GM23338 (cell line): ENCODE data around the gene SRPRA. TPM values are rescaled to one million over a fixed set of nuclear protein-coding genes. Genes with fewer than 3 reads are reported as not detected.

Experiments
- ATAC-seq: fragments of 200-7000 bp; cut with Tn5 transposase; 3 replicates; pipeline ENCODE4 v1.9.1; 2020
- DNase-seq: peaks from one replicate; pipeline ENCODE4 v3.0.0-alpha.2; 2015; ENCODE audit warnings: low spot score
- H2AFZ ChIP-seq: fragments of 200-600 bp; sonication (generic); 2 replicates; pipeline ENCODE4 v1.8.0; 2016; ENCODE audit warnings: antibody characterized with exemption, mild to moderate bottlenecking, moderate library complexity
- H3F3A ChIP-seq: fragments of 200-600 bp; sonication (generic); replicated peaks from 2 replicates; pipeline ENCODE4 v1.8.0; 2017; ENCODE audit warnings: antibody characterized with exemption, mixed run types, low read depth
- H3K27ac ChIP-seq: fragments of 200-600 bp; sonication (generic); 2 replicates; pipeline ENCODE4 v1.6.1; 2016; ENCODE audit warnings: low read depth
- H3K27me3 ChIP-seq: fragments of 200-600 bp; sonication (generic); 2 replicates; pipeline ENCODE4 v1.8.0; 2016; ENCODE audit warnings: mild to moderate bottlenecking, mixed run types, moderate library complexity; ENCODE audit not compliant: insufficient read depth
- H3K36me3 ChIP-seq: fragments of 200-600 bp; sonication (generic); 2 replicates; pipeline ENCODE4 v1.8.0; 2016; ENCODE audit warnings: mild to moderate bottlenecking; ENCODE audit not compliant: insufficient read depth
- H3K4me1 ChIP-seq: fragments of 200-600 bp; sonication (generic); 2 replicates; pipeline ENCODE4 v1.8.0; 2016; ENCODE audit warnings: mild to moderate bottlenecking, moderate library complexity; ENCODE audit not compliant: insufficient read depth
- H3K4me2 ChIP-seq: fragments of 200-600 bp; sonication (generic); 2 replicates; pipeline ENCODE4 v1.7.1; 2017; ENCODE audit warnings: mixed run types
- H3K4me3 ChIP-seq: fragments of 200-600 bp; sonication (generic); 2 replicates; pipeline ENCODE4 v1.6.1; 2016; ENCODE audit warnings: mixed run types
- H3K79me2 ChIP-seq: fragments of 200-600 bp; sonication (generic); replicated peaks from 2 replicates; pipeline ENCODE4 v1.8.0; 2017; ENCODE audit warnings: mild to moderate bottlenecking; ENCODE audit not compliant: insufficient read depth
- H3K9me2 ChIP-seq: fragments of 200-600 bp; sonication (generic); 2 replicates; pipeline ENCODE4 v1.8.0; 2017; ENCODE audit not compliant: insufficient read depth
- H4K20me1 ChIP-seq: fragments of 200-600 bp; sonication (generic); replicated peaks from 2 replicates; pipeline ENCODE4 v1.8.0; 2017; ENCODE audit warnings: mild to moderate bottlenecking; ENCODE audit not compliant: insufficient read depth
- H3K27ac Mint-ChIP-seq: 2 replicates; pipeline ENCODE4 v1.8.0; 2020; ENCODE audit warnings: inconsistent platforms, mild to moderate bottlenecking, moderate library complexity, mixed read lengths
- H3K27me3 Mint-ChIP-seq: 3 replicates; pipeline ENCODE4 v1.8.0; 2022; ENCODE audit warnings: low read depth, mild to moderate bottlenecking, moderate library complexity, mixed read lengths, inconsistent platforms; ENCODE audit not compliant: insufficient read depth, poor library complexity
- H3K36me3 Mint-ChIP-seq: 3 replicates; pipeline ENCODE4 v1.8.0; 2021; ENCODE audit warnings: low read depth, mild to moderate bottlenecking, inconsistent platforms, moderate library complexity, mixed read lengths
- H3K4me1 Mint-ChIP-seq: 3 replicates; pipeline ENCODE4 v1.8.0; 2020; ENCODE audit warnings: mild to moderate bottlenecking, inconsistent platforms, mixed read lengths
- H3K4me3 Mint-ChIP-seq: 3 replicates; pipeline ENCODE4 v1.8.0; 2021; ENCODE audit warnings: moderate library complexity, mild to moderate bottlenecking, inconsistent platforms, mixed read lengths
- H3K9me3 Mint-ChIP-seq: 3 replicates; pipeline ENCODE4 v1.8.0; 2020; ENCODE audit warnings: moderate library complexity, mild to moderate bottlenecking, inconsistent platforms, mixed read lengths
- CREB1 ChIP-seq: fragments of 250-450 bp; sonication (Bioruptor Pico); IDR thresholded peaks from 2 replicates; pipeline ENCODE4 v1.5.0; 2020; ENCODE audit warnings: low read depth, mild to moderate bottlenecking, moderate library complexity
- EZH2 ChIP-seq: fragments of 200-600 bp; sonication (generic); IDR thresholded peaks from one replicate; pipeline ENCODE4 v1.8.0; 2017; ENCODE audit warnings: antibody characterized with exemption, mild to moderate bottlenecking, low read depth; ENCODE audit not compliant: unreplicated experiment
- JUNB ChIP-seq: IDR thresholded peaks from one replicate; pipeline ENCODE4 v1.6.1; 2016; ENCODE audit warnings: antibody characterized with exemption; ENCODE audit not compliant: unreplicated experiment
- NANOG ChIP-seq: IDR thresholded peaks from 2 replicates; pipeline ENCODE4 v1.6.1; 2016; ENCODE audit warnings: antibody characterized with exemption, borderline replicate concordance
- POLR2AphosphoS5 ChIP-seq: IDR thresholded peaks from 2 replicates; pipeline ENCODE4 v1.6.1; 2016; ENCODE audit warnings: antibody characterized with exemption, low read depth
- ZNF331 ChIP-seq: fragments of 250-450 bp; sonication (Bioruptor Pico); IDR thresholded peaks from 2 replicates; pipeline ENCODE4 v1.5.0; 2020; ENCODE audit warnings: low read depth, mild to moderate bottlenecking, moderate library complexity
- polyA plus RNA-seq: library from polyadenylated mRNA; unstranded; fragments of >200 nt; fragmentation: Nextera tagmentation; extraction: Ambion mirVana; gene quantifications from 2 replicates; pipeline ENCODE4 v1.2.1, GENCODE V29; 2016
- total RNA-seq: library from RNA; depleted of rRNA; stranded (reverse); fragments of >200 nt; shearing (Covaris generic); gene quantifications from 2 replicates; pipeline ENCODE4 v1.2.3, GENCODE V29; 2014
- TF ChIP-seq, protein P1 (sequence below), 2 experiments: fragments of 200-600 bp in 1 of 2; sonication (generic) in 1 of 2; conservative IDR thresholded peaks; 2 replicates each; pipeline versions ENCODE4 v1.5.1 to v1.6.1; 2016 to 2017; ENCODE audit warnings: antibody characterized with exemption in 2 of 2, low read depth in 2 of 2, mild to moderate bottlenecking in 2 of 2, moderate library complexity in 1 of 2
- TF ChIP-seq, protein P2 (sequence below): fragments of 250-450 bp; sonication (Bioruptor Pico); IDR thresholded peaks from 2 replicates; pipeline ENCODE4 v1.5.0; 2020; ENCODE audit warnings: mild to moderate bottlenecking, moderate library complexity

SRPRA gene
- total and polyA plus RNA-seq, 2 experiments from 2014 or later, result 27.1 to 53.2 TPM

DNA sequence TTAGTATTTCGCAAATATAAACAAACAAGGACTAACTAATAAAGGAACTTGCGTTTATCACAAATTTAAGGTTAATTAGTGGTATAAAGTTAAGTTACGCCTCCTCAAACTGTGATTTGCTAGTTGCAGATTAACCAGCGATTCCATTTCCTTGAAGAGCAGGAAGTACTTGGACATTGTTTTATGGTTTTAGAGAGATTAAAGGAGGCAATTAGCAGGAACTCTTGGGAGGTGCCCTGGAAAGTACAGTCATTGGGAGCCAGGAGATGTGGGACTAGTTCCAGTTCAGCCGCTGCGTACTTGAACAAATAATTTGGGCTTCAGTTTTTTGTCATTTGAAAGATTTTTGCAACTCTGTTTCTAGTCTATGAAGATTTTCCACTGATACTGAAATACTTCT is 53.9 kb downstream of the SRPRA start:
- no peak overlapping the region for H2AFZ ChIP-seq
- peaks cover 19% of the 10 kb centered on the region for H3K4me1 ChIP-seq
- Mint-ChIP-seq H3K27me3 (peaks cover 8% of the 10 kb centered on the region), H3K27ac (no peak overlapping the region), H3K9me3 (peaks cover 2% of the 10 kb centered on the region; the same call in 1 of the 3 replicates), H3K4me3 (no peak overlapping the region), H3K36me3 (peaks cover 10% of the 10 kb centered on the region; the same call in 2 of the 3 replicates), H3K4me1 (peaks cover 16% of the 10 kb centered on the region)
- no peaks in the 10 kb centered on the region for H3K27me3 ChIP-seq
- H3K4me2 ChIP-seq, result no peak overlapping the region
- DNase-seq, result no peak
- no peak for ATAC-seq
- H3K79me2 ChIP-seq, result peaks cover 92% of the 10 kb centered on the region
- no peak overlapping the region for H3K4me3 ChIP-seq
- H3F3A ChIP-seq, result no peaks in the 10 kb centered on the region; the same call in 1 of the 2 replicates
- peaks cover 1% of the 10 kb centered on the region; the same call in 1 of the 2 replicates for H3K36me3 ChIP-seq
- H4K20me1 ChIP-seq, result peaks cover 59% of the 10 kb centered on the region
- no peaks in the 10 kb centered on the region for H3K9me2 ChIP-seq
- H3K27ac ChIP-seq, result no peak overlapping the region
- TF ChIP-seq JUNB, result no peak
- no peak for TF ChIP-seq POLR2AphosphoS5
- TF ChIP-seq EZH2, result no peak
- TF ChIP-seq CREB1 (CRISPR knock-in tag), result no peak
- TF ChIP-seq, protein P1, sequence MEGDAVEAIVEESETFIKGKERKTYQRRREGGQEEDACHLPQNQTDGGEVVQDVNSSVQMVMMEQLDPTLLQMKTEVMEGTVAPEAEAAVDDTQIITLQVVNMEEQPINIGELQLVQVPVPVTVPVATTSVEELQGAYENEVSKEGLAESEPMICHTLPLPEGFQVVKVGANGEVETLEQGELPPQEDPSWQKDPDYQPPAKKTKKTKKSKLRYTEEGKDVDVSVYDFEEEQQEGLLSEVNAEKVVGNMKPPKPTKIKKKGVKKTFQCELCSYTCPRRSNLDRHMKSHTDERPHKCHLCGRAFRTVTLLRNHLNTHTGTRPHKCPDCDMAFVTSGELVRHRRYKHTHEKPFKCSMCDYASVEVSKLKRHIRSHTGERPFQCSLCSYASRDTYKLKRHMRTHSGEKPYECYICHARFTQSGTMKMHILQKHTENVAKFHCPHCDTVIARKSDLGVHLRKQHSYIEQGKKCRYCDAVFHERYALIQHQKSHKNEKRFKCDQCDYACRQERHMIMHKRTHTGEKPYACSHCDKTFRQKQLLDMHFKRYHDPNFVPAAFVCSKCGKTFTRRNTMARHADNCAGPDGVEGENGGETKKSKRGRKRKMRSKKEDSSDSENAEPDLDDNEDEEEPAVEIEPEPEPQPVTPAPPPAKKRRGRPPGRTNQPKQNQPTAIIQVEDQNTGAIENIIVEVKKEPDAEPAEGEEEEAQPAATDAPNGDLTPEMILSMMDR (conservative IDR thresholded peaks at IDR 0.05; ENCODE audit: low read depth in 2 of 2), result no peak
- TF ChIP-seq, protein P2, sequence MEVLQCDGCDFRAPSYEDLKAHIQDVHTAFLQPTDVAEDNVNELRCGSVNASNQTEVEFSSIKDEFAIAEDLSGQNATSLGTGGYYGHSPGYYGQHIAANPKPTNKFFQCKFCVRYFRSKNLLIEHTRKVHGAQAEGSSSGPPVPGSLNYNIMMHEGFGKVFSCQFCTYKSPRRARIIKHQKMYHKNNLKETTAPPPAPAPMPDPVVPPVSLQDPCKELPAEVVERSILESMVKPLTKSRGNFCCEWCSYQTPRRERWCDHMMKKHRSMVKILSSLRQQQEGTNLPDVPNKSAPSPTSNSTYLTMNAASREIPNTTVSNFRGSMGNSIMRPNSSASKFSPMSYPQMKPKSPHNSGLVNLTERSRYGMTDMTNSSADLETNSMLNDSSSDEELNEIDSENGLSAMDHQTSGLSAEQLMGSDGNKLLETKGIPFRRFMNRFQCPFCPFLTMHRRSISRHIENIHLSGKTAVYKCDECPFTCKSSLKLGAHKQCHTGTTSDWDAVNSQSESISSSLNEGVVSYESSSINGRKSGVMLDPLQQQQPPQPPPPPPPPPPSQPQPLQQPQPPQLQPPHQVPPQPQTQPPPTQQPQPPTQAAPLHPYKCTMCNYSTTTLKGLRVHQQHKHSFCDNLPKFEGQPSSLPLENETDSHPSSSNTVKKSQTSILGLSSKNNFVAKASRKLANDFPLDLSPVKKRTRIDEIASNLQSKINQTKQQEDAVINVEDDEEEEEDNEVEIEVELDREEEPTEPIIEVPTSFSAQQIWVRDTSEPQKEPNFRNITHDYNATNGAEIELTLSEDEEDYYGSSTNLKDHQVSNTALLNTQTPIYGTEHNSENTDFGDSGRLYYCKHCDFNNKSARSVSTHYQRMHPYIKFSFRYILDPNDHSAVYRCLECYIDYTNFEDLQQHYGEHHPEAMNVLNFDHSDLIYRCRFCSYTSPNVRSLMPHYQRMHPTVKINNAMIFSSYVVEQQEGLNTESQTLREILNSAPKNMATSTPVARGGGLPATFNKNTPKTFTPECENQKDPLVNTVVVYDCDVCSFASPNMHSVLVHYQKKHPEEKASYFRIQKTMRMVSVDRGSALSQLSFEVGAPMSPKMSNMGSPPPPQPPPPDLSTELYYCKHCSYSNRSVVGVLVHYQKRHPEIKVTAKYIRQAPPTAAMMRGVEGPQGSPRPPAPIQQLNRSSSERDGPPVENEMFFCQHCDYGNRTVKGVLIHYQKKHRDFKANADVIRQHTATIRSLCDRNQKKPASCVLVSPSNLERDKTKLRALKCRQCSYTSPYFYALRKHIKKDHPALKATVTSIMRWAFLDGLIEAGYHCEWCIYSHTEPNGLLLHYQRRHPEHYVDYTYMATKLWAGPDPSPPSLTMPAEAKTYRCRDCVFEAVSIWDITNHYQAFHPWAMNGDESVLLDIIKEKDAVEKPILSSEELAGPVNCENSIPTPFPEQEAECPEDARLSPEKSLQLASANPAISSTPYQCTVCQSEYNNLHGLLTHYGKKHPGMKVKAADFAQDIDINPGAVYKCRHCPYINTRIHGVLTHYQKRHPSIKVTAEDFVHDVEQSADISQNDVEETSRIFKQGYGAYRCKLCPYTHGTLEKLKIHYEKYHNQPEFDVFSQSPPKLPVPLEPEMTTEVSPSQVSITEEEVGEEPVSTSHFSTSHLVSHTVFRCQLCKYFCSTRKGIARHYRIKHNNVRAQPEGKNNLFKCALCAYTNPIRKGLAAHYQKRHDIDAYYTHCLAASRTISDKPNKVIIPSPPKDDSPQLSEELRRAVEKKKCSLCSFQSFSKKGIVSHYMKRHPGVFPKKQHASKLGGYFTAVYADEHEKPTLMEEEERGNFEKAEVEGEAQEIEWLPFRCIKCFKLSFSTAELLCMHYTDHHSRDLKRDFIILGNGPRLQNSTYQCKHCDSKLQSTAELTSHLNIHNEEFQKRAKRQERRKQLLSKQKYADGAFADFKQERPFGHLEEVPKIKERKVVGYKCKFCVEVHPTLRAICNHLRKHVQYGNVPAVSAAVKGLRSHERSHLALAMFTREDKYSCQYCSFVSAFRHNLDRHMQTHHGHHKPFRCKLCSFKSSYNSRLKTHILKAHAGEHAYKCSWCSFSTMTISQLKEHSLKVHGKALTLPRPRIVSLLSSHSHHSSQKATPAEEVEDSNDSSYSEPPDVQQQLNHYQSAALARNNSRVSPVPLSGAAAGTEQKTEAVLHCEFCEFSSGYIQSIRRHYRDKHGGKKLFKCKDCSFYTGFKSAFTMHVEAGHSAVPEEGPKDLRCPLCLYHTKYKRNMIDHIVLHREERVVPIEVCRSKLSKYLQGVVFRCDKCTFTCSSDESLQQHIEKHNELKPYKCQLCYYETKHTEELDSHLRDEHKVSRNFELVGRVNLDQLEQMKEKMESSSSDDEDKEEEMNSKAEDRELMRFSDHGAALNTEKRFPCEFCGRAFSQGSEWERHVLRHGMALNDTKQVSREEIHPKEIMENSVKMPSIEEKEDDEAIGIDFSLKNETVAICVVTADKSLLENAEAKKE (CRISPR knock-in tag), result no peak
- no peak for TF ChIP-seq NANOG
- no peak for TF ChIP-seq ZNF331 (CRISPR knock-in tag)
